T-helper 1 cell treated with Interleukin-12 subunit alpha and Interleukin-12 subunit beta and Interleukin-4 antibody, amounts not matched to agents 30 μg/mL and 1 μg/mL, for 36 hours (primary cell): ENCODE data around the gene KCNMB2.
"Not testable (repeated sequence)": the region's sequence is repeated elsewhere in the genome, so short reads cannot be mapped to it uniquely, and the experiment has no call there.

Experiments
- H3K27ac Mint-ChIP-seq: one replicate; pipeline ENCODE4 v1.8.0; 2021; ENCODE audit warnings: mild to moderate bottlenecking, mixed read lengths
- H3K27me3 Mint-ChIP-seq: one replicate; pipeline ENCODE4 v1.8.0; 2021; ENCODE audit warnings: low read depth, mixed read lengths
- H3K36me3 Mint-ChIP-seq: one replicate; pipeline ENCODE4 v1.8.0; 2021; ENCODE audit warnings: low read depth, mixed read lengths
- H3K4me1 Mint-ChIP-seq: one replicate; pipeline ENCODE4 v1.8.0; 2021; ENCODE audit warnings: low read depth, mixed read lengths
- H3K4me3 Mint-ChIP-seq: one replicate; pipeline ENCODE4 v1.8.0; 2021; ENCODE audit warnings: mild to moderate bottlenecking, moderate library complexity, mixed read lengths
- H3K9me3 Mint-ChIP-seq: one replicate; pipeline ENCODE4 v1.8.0; 2021; ENCODE audit warnings: mixed read lengths

Gene KCNMB2

DNA sequence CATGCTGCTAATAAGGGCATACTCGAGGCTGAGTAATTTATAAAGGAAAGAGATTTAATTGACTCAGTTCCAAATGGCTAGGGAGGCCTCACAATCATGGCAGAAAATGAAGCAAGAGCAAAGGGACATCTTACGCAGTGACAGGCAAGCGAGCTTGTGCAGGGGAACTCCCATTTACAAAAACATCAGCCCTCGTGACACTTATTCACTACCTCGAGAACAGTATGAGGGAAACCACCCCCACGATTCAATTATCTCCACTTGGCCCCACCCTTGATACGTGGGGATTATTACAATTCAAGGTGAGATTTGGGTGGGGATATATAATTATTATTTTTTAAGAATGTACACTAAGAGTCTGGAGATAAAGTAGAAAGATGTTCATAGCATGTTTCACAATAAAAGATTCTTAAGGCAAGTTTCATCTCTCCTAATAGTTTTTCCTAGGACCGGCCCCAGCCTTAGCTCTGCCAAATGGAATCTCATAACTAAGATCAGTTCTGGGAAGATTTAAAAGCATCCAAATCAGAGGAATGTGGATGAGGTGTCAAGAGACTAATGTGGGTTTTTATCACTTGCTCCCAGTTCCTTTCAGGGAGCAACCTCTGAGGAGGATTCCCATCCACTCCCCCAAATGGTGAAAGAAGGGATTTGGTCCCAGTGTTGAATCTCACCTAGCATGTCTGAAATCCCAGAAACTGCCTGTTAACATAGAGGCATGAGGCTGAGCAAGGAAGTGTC lies 314.4 kb downstream of the KCNMB2 start:
- Mint-ChIP-seq H3K4me1 (no peaks in the 10 kb centered on the region), H3K27me3 (no peaks in the 10 kb centered on the region), H3K36me3 (no peaks in the 10 kb centered on the region), H3K4me3 (no peak overlapping the region), H3K27ac (no peak overlapping the region), H3K9me3 (no peaks in the 10 kb centered on the region)

DNA sequence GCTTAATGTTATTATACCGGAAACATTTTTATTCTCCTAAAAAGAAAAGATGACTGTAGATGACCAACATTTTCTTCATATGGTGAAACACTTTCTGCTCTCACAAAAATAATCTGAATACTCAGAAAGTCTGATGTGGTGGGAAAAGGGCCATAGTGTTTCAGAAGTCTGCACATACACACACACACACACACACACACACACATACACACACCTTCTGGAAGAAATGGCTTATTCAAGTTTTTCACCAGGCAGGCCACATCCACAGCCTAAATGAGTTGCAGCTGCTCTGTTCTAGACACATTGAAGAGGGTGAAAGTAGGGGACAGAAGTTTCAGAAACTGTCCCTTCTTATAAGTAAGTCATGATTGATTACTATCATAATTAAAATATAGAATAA lies 315.3 kb downstream of the KCNMB2 start:
- H3K27ac Mint-ChIP-seq = no peak overlapping the region
- no peaks in the 10 kb centered on the region for H3K4me1 Mint-ChIP-seq
- H3K27me3 Mint-ChIP-seq = no peaks in the 10 kb centered on the region
- no peak overlapping the region for H3K4me3 Mint-ChIP-seq
- no peaks in the 10 kb centered on the region for H3K9me3 Mint-ChIP-seq
- no peaks in the 10 kb centered on the region for H3K36me3 Mint-ChIP-seq

DNA sequence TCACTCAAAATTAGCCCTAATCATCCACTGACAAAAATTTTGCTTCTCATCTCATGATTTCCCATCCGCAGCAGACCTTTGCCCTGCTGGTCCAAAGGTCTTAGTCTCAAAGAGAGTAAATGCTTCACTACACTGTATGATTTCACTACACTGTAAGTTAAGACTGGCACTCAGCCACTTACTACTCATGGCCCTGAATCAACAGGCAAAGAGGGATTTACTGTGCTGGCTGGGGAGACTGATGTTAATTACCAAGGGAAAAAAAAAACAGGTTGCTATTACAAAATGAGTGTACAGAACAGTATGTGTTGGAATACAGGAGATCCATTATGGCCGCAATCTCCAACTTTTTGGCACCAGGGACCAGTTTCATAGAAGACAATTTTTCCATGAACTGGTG lies 320.6 kb downstream of the KCNMB2 start:
- no peaks in the 10 kb centered on the region for H3K9me3 Mint-ChIP-seq

DNA sequence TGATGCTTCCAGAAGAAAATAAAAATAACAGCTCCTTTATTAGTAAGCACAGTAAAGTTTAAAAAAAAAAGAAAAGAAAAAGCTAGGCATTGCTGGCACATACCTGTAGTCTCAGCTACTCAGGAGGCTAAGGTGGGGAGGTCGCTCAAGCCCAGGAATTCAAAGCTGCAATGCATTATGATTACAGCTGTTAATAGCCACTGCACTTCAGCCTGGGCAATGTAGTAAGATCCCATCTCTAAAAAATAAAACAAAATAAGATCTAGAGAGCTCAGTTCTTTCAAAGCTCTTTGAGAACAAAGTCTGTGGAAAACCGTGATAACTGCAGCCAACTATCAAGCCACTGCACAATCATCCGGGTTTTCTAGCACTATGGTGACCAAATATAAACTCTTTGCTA lies 323.1 kb downstream of the KCNMB2 start:
- Mint-ChIP-seq H3K4me1 (no peaks in the 10 kb centered on the region), H3K4me3 (no peak overlapping the region)

More for the DNA sequence above, 320.6 kb downstream of the KCNMB2 start:
- Mint-ChIP-seq H3K4me1 (no peaks in the 10 kb centered on the region), H3K4me3 (no peak overlapping the region), H3K27me3 (no peaks in the 10 kb centered on the region), H3K27ac (no peak overlapping the region), H3K36me3 (no peaks in the 10 kb centered on the region)

DNA sequence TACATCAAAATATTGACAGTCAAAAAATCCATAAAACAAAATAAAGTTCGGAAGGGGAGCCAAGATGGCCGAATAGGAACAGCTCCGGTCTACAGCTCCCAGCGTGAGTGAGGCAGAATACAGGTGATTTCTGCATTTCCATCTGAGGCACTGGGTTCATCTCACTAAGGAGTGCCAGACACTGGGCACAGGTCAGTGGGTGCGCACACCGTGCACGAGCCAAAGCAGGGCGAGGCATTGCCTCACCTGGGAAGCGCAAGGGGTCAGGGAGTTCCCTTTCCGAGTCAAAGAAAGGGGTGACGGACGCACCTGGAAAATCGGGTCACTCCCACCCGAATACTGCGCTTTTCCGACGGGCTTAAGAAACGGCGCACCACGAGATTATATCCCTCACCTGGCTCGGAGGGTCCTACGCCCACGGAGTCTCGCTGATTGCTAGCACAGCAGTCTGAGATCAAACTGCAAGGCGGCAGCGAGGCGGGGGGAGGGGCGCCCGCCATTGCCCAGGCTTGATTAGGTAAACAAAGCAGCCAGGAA lies 323.7 kb downstream of the KCNMB2 start:
- H3K27ac Mint-ChIP-seq, H3K27me3 Mint-ChIP-seq, H3K4me1 Mint-ChIP-seq, H3K36me3 Mint-ChIP-seq, H3K9me3 Mint-ChIP-seq, H3K4me3 Mint-ChIP-seq: not testable (repeated sequence)

More for the DNA sequence above, 323.1 kb downstream of the KCNMB2 start:
- Mint-ChIP-seq H3K27ac (no peak overlapping the region), H3K36me3 (no peaks in the 10 kb centered on the region), H3K27me3 (no peaks in the 10 kb centered on the region), H3K9me3 (no peaks in the 10 kb centered on the region)

DNA sequence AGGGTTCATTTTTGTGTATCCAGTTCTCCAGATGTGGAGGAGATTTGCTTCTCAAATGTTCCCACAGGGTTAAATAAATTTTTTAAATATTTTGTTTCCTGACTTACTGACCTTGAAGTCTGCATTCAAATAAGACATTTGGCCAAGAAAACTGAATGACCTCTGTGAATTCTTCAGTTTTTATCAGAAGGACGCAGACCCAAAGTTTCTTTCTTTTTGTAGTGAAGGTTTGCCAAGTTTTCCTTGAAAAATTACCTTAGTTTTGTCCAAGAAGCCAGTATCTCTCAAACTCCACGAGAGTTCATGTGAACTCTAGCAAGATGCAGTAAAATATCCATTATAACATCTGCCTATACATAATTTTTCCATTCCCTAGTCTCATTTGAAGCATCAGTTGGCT lies 332.4 kb downstream of the KCNMB2 start:
- no peak overlapping the region for H3K4me3 Mint-ChIP-seq
- no peaks in the 10 kb centered on the region for H3K36me3 Mint-ChIP-seq
- no peaks in the 10 kb centered on the region for H3K9me3 Mint-ChIP-seq
- no peaks in the 10 kb centered on the region for H3K27me3 Mint-ChIP-seq
- no peaks in the 10 kb centered on the region for H3K4me1 Mint-ChIP-seq
- H3K27ac Mint-ChIP-seq = no peak overlapping the region

DNA sequence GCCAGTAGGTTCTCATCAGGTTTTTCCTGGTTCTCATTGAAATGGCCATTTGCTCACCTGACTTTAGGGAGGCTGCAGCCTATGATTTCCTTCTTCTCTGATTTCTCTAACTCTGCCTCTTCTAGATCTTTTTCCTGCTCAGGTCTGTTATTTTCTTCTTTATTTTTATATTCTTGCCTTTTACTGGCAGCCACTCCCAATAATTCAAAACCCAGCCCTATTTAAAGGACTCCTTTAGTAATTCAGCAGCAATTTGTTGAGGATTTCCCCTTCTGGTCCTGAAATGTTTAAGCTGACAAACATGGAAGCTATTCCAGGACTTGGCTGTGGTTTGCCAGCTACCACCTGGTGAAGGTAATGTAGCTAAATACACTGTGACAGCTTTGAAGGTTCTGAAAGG lies 333.8 kb downstream of the KCNMB2 start:
- Mint-ChIP-seq H3K4me3 (no peak overlapping the region), H3K27ac (no peak overlapping the region), H3K36me3 (no peaks in the 10 kb centered on the region), H3K9me3 (no peaks in the 10 kb centered on the region), H3K27me3 (no peaks in the 10 kb centered on the region), H3K4me1 (no peaks in the 10 kb centered on the region)

DNA sequence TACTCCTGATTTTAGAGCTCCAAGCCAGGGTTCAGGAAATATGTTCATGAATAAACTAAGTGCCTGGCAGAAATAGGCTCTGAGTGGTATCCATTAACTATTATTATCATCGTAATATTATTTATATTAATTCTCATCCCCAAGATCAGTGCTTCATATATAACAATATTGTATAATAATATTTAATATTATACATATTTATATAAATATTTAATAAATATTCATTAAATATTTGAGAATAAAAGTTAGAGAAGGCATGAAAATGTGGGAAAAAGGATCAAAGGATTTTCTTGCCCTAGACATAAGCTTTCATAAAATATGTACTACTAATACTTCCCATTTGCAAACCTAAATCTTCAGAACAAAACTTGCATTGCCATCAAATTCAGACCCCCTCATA lies 338.9 kb downstream of the KCNMB2 start:
- Mint-ChIP-seq H3K4me1 (no peaks in the 10 kb centered on the region), H3K27ac (no peak overlapping the region), H3K36me3 (no peaks in the 10 kb centered on the region), H3K4me3 (no peak overlapping the region), H3K9me3 (no peaks in the 10 kb centered on the region), H3K27me3 (no peaks in the 10 kb centered on the region)

DNA sequence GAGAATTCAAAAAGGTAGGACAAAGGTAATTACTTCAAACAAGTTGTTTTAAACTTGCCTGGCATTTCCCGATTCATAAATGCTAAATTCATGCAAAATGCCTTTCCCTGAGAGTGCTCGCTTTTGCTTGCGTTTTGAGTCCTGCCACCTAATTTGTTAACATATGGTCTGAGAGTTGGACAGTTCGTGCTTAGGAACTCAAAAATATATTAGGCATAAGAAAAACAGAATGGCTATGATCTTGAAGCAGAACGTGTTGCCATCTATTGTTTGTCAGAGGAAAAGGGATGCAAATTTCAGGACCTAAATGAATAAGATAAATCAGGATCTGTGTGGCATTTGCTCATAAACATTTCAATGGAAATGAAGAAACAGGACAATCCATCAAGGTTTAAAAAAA lies 339.6 kb downstream of the KCNMB2 start:
- Mint-ChIP-seq H3K9me3 (no peaks in the 10 kb centered on the region), H3K27ac (no peak overlapping the region), H3K27me3 (no peaks in the 10 kb centered on the region), H3K36me3 (no peaks in the 10 kb centered on the region), H3K4me1 (no peaks in the 10 kb centered on the region), H3K4me3 (no peak overlapping the region)

DNA sequence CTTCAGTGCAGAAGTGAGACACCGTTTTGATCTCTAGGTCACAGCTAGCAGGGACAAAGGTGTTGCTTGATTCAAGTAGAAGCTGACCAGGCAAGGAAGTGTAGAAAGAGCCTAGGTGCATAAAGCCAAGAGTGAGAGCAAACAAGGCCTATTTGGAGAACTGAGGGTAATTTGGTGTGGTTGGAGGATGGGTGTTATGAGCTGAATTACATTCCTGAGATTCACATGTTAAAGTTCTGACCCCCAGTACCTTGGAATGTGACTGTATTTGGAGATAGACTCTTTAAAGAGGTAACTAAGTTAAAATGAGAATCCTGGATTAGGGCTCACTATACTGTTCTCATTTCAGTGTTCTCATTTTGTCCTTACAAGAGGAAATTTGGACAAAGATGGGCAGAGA lies 344.0 kb downstream of the KCNMB2 start:
- H3K4me1 Mint-ChIP-seq = no peaks in the 10 kb centered on the region
- H3K27ac Mint-ChIP-seq = no peak overlapping the region
- H3K4me3 Mint-ChIP-seq = no peak overlapping the region
- H3K9me3 Mint-ChIP-seq = no peaks in the 10 kb centered on the region
- no peaks in the 10 kb centered on the region for H3K27me3 Mint-ChIP-seq
- no peaks in the 10 kb centered on the region for H3K36me3 Mint-ChIP-seq
